Right cardiac atrium (tissue), 5 donors: ENCODE results near the gene WBP2. TPM values are rescaled to one million over a fixed set of nuclear protein-coding genes. Genes with fewer than 3 reads are reported as not detected.

Experiments used
- ATAC-seq, 2 donors: fragments of 200-7000 bp; cut with Tn5 transposase; one replicate each; pipeline versions ENCODE4 v1.8.0 to v1.9.1; 2020; ENCODE audit warnings: moderate library complexity in 2 of 2, mild to moderate bottlenecking in 1 of 2
- DNase-seq, 3 donors: peaks; one replicate each; pipeline ENCODE4 v3.0.0-alpha.2; 2020
- H3K27ac ChIP-seq: one replicate; pipeline ENCODE4 v1.5.1; 2013; ENCODE audit warnings: mild to moderate bottlenecking, low read length, control low read depth, moderate library complexity
- H3K27me3 ChIP-seq: one replicate; pipeline ENCODE4 v1.6.1; 2013; ENCODE audit not compliant: control insufficient read depth, insufficient read depth
- H3K4me1 ChIP-seq: one replicate; pipeline ENCODE4 v1.6.1; 2013; ENCODE audit warnings: low read length; ENCODE audit not compliant: control insufficient read depth, insufficient read depth
- H3K4me3 ChIP-seq: one replicate; pipeline ENCODE4 v1.5.1; 2013; ENCODE audit warnings: low read length, control low read depth
- H3K9me3 ChIP-seq: one replicate; pipeline ENCODE4 v1.6.1; 2013; ENCODE audit warnings: low read length; ENCODE audit not compliant: control insufficient read depth
- WGBS: extraction: QIAGEN DNeasy Blood & Tissue Kit; methylation state at CpG from one replicate; pipeline ENCODE4 v1.1.7; 2013; 5-methylcytosine and 5-hydroxymethylcytosine counted together
- intact Hi-C, 4 donors: fragments of 100-400 bp; cut with DNase I; formaldehyde crosslinking; loops; one replicate each; pipeline versions ENCODE4 v1.11.0 to v1.14.0; 2022 to 2023
- polyA plus RNA-seq: library from polyadenylated mRNA; stranded (reverse); fragments of 200-250 nt; gene quantifications from one replicate; pipeline ENCODE4 v1.2.3, GENCODE V29; 2013
- total RNA-seq, 4 donors: library from RNA; stranded (reverse); fragmentation: NEBNext Ultra II Directional; extraction: Animal tissue kit (Norgen Biotek cat#: 25700); gene quantifications; one replicate each; pipeline ENCODE4 v1.2.1, GENCODE V29; 2021
- donor health status: healthy with polysubstance abuse.
- donor health status: DM: no; HTN: yes; CAD: no.
- donor health status: DM: no; HTN: no; CAD: no.
- donor health status: DM: no; HTN: yes; CAD: no; lungs with severe emphysema.
- donor health status: DM: yes; HTN: yes; CAD: no.

WBP2 gene
- total and polyA plus RNA-seq, 5 donors: 109 to 128 (median 117) TPM

GRCh38 chr17:75842411-75842810 is 12.7 kb downstream of the WBP2 start:
- WGBS: 85% methylated on average over 18 of the region's 18 CpGs
- Histone ChIP-seq H3K9me3 (no peaks in the 10 kb centered on the region), H3K4me3 (no peak overlapping the region), H3K27ac (no peak overlapping the region), H3K4me1 (peaks cover 9% of the 10 kb centered on the region), H3K27me3 (no peaks in the 10 kb centered on the region)
- DNase-seq (peak in 1 of 3 donors; percentile 71), ATAC-seq (no peak)
- intact Hi-C loops: no loop called here

- peaks cover 7% of the 10 kb centered on the region for H3K4me1 ChIP-seq
- ATAC-seq: no peak
- DNase-seq: no peak
- H3K27me3 ChIP-seq: no peaks in the 10 kb centered on the region
- no peak overlapping the region for H3K27ac ChIP-seq
- H3K4me3 ChIP-seq: no peak overlapping the region
- intact Hi-C loops: no loop called here
- no peaks in the 10 kb centered on the region for H3K9me3 ChIP-seq
- 68% methylated on average over 7 of the region's 7 CpGs for WGBS
Observed at GRCh38 chr17:75840799-75841164, 14.4 kb downstream of the WBP2 start.

- no peaks in the 10 kb centered on the region for H3K9me3 ChIP-seq
- WGBS: 93% methylated on average over 36 of the region's 36 CpGs
- DNase-seq (peak in 1 of 3 donors; percentile 45), ATAC-seq (no peak)
- no peak overlapping the region for H3K27ac ChIP-seq
- intact Hi-C loops: no loop called here
- no peak overlapping the region for H3K4me3 ChIP-seq
- H3K27me3 ChIP-seq: no peaks in the 10 kb centered on the region
- peaks cover 5% of the 10 kb centered on the region for H3K4me1 ChIP-seq
Observed at GRCh38 chr17:75839942-75840798, 15.0 kb downstream of the WBP2 start.

- DNase-seq (no peak), ATAC-seq (no peak)
- 72% methylated on average over 15 of the region's 15 CpGs for WGBS
- Histone ChIP-seq H3K4me3 (no peak overlapping the region), H3K27ac (no peak overlapping the region), H3K27me3 (no peaks in the 10 kb centered on the region), H3K9me3 (no peaks in the 10 kb centered on the region), H3K4me1 (no peaks in the 10 kb centered on the region)
- intact Hi-C loops: no loop called here
Observed at GRCh38 chr17:75838410-75838809, 16.7 kb downstream of the WBP2 start.

- H3K4me3 ChIP-seq: no peak overlapping the region
- intact Hi-C loops: no loop called here
- WGBS: 52% methylated on average over 7 of the region's 7 CpGs
- no peak for DNase-seq
- no peak overlapping the region for H3K27ac ChIP-seq
- H3K4me1 ChIP-seq: no peaks in the 10 kb centered on the region
- H3K27me3 ChIP-seq: no peaks in the 10 kb centered on the region
- H3K9me3 ChIP-seq: no peaks in the 10 kb centered on the region
- ATAC-seq: peak in 1 of 2 donors; percentile 5
Observed at GRCh38 chr17:75837899-75838298, 17.2 kb downstream of the WBP2 start.

- H3K27me3 ChIP-seq: no peaks in the 10 kb centered on the region
- intact Hi-C loops: no loop called here
- no peak overlapping the region for H3K27ac ChIP-seq
- no peak for ATAC-seq
- H3K4me3 ChIP-seq: no peak overlapping the region
- no peaks in the 10 kb centered on the region for H3K4me1 ChIP-seq
- H3K9me3 ChIP-seq: no peaks in the 10 kb centered on the region
- no peak for DNase-seq
- WGBS: 87% methylated on average over 9 of the region's 9 CpGs
Observed at GRCh38 chr17:75836605-75837004, 18.5 kb downstream of the WBP2 start.

GRCh38 chr17:75835654-75835987 is 19.5 kb downstream of the WBP2 start:
- ATAC-seq: no peak
- Histone ChIP-seq H3K4me3 (no peak overlapping the region), H3K4me1 (no peaks in the 10 kb centered on the region), H3K27me3 (no peaks in the 10 kb centered on the region), H3K9me3 (no peaks in the 10 kb centered on the region), H3K27ac (no peak overlapping the region)
- WGBS: 72% methylated on average over 9 of the region's 9 CpGs
- DNase-seq: no peak
- intact Hi-C loops: no loop called here

GRCh38 chr17:75834928-75835653 is 20.0 kb downstream of the WBP2 start:
- Histone ChIP-seq H3K27ac (no peak overlapping the region), H3K4me3 (no peak overlapping the region), H3K4me1 (no peaks in the 10 kb centered on the region), H3K9me3 (no peaks in the 10 kb centered on the region), H3K27me3 (no peaks in the 10 kb centered on the region)
- WGBS: 67% methylated on average over 24 of the region's 24 CpGs
- ATAC-seq: no peak
- peak in 1 of 3 donors; percentile 69 for DNase-seq
- intact Hi-C loops: no loop called here

GRCh38 chr17:75834279-75834920 is 20.7 kb downstream of the WBP2 start:
- H3K4me3 ChIP-seq: no peak overlapping the region
- DNase-seq (peak in 1 of 3 donors; percentile 55), ATAC-seq (no peak)
- H3K27me3 ChIP-seq: no peaks in the 10 kb centered on the region
- H3K27ac ChIP-seq: no peak overlapping the region
- intact Hi-C loops: no loop called here
- 94% methylated on average over 25 of the region's 25 CpGs for WGBS
- no peaks in the 10 kb centered on the region for H3K4me1 ChIP-seq
- no peaks in the 10 kb centered on the region for H3K9me3 ChIP-seq

GRCh38 chr17:75832652-75833400 is 22.3 kb downstream of the WBP2 start:
- H3K9me3 ChIP-seq: no peaks in the 10 kb centered on the region
- H3K27me3 ChIP-seq: no peaks in the 10 kb centered on the region
- no peak overlapping the region for H3K4me3 ChIP-seq
- WGBS: 49% methylated on average over 20 of the region's 20 CpGs
- DNase-seq (peak in 1 of 3 donors; percentile 55), ATAC-seq (peak; percentile 28 to 42)
- H3K27ac ChIP-seq: peak overlapping the region; percentile 74
- intact Hi-C loops: no loop called here
- H3K4me1 ChIP-seq: no peaks in the 10 kb centered on the region
